GM19351 (cell line): Measurements from ENCODE around the gene PRSS8.

Experiments used
- ATAC-seq: cut with Tn5 transposase; IDR thresholded peaks from one replicate; pipeline ENCODE4 v1.9.1; 2021; ENCODE audit warnings: mild to moderate bottlenecking, moderate library complexity; ENCODE audit not compliant: unreplicated experiment

The PRSS8 gene

GRCh38 chr16:31130336-31130891 lies 5.1 kb downstream of the PRSS8 start:
- ATAC-seq: no peak

- ATAC-seq: no peak
These were observed 5.8 kb downstream of the PRSS8 start for GRCh38 chr16:31129568-31130335.

GRCh38 chr16:31128711-31129567 lies 6.6 kb downstream of the PRSS8 start:
- ATAC-seq: no peak

GRCh38 chr16:31127182-31127581 lies 8.3 kb downstream of the PRSS8 start:
- no peak for ATAC-seq

GRCh38 chr16:31125844-31126243 lies 9.7 kb downstream of the PRSS8 start:
- ATAC-seq: no peak

- ATAC-seq: no peak
These were observed 15.4 kb downstream of the PRSS8 start for GRCh38 chr16:31120129-31120528.

GRCh38 chr16:31118223-31119155 lies 17.0 kb downstream of the PRSS8 start:
- ATAC-seq: no peak

GRCh38 chr16:31117384-31118222 lies 17.9 kb downstream of the PRSS8 start, which contains the start of gene KAT8:
Gene KAT8 (plus strand): TSS chr16:31117664. CDS start chr16:31117682, 18 bp downstream.
- ATAC-seq: peak; percentile 93

- ATAC-seq: no peak
These were observed 21.1 kb downstream of the PRSS8 start for GRCh38 chr16:31114468-31114867.

- no peak for ATAC-seq
These were observed 22.1 kb downstream of the PRSS8 start for GRCh38 chr16:31113121-31114120.

GRCh38 chr16:31112711-31113110 lies 22.8 kb downstream of the PRSS8 start:
- no peak for ATAC-seq

GRCh38 chr16:31111881-31112466 lies 23.6 kb downstream of the PRSS8 start:
- no peak for ATAC-seq

- ATAC-seq: no peak
These were observed 25.2 kb downstream of the PRSS8 start for GRCh38 chr16:31110106-31111034.

- no peak for ATAC-seq
These were observed 25.9 kb downstream of the PRSS8 start for GRCh38 chr16:31109622-31110021.

- no peak for ATAC-seq
These were observed 26.6 kb downstream of the PRSS8 start for GRCh38 chr16:31108794-31109558.
